PC-9 (cell line): Measurements from ENCODE around the gene TMEM53. TPM values are rescaled to one million over a fixed set of nuclear protein-coding genes. Genes with fewer than 3 reads are reported as not detected.

ENCODE experiments used
- BruUV-seq: library from RNA; stranded (reverse); fragments of 400-500 nt; replicated peaks from 2 replicates; lab custom pipeline; 2021; lab: Mats Ljungman, UMichigan
- CTCF ChIA-PET: fragments of 300-600 bp; sonication (Branson Sonifier 250); formaldehyde crosslinking; loops from one replicate; lab custom pipeline; 2022; ENCODE audit warnings: antibody characterized with exemption; lab: Charles Lee
- POLR2A ChIA-PET: fragments of 300-600 bp; sonication (Branson Sonifier 250); formaldehyde crosslinking; loops from one replicate; lab custom pipeline; 2022; ENCODE audit warnings: antibody characterized with exemption; ENCODE audit not compliant: unreplicated experiment; lab: Charles Lee
- DNase-seq, 2 experiments: peaks; one replicate each; pipeline versions ENCODE4 v3.0.0 to v3.0.0-alpha.2; 2015 to 2022; ENCODE audit warnings: mixed read lengths in 1 of 2
- H2AFZ ChIP-seq: fragments of 200-600 bp; sonication (generic); 2 replicates; pipeline ENCODE4 v1.8.1; 2017; ENCODE audit warnings: antibody characterized with exemption
- H3F3A ChIP-seq: fragments of 200-600 bp; sonication (generic); 2 replicates; pipeline ENCODE4 v1.8.1; 2017; ENCODE audit warnings: antibody characterized with exemption, mild to moderate bottlenecking, low read depth; ENCODE audit not compliant: insufficient read depth
- H3K27ac ChIP-seq: fragments of 200-600 bp; sonication (generic); 2 replicates; pipeline ENCODE4 v1.6.1; 2016; ENCODE audit warnings: mixed run types
- H3K27me3 ChIP-seq: fragments of 200-600 bp; sonication (generic); 2 replicates; pipeline ENCODE4 v1.6.1; 2016; ENCODE audit warnings: low read depth, mixed run types; ENCODE audit not compliant: insufficient read depth
- H3K36me3 ChIP-seq: fragments of 200-600 bp; sonication (generic); 2 replicates; pipeline ENCODE4 v1.6.1; 2016; ENCODE audit warnings: low read depth, mixed run types
- H3K4me1 ChIP-seq: fragments of 200-600 bp; sonication (generic); replicated peaks from 2 replicates; pipeline ENCODE4 v1.6.1; 2016; ENCODE audit warnings: mixed run types; ENCODE audit not compliant: insufficient read depth
- H3K4me2 ChIP-seq: fragments of 200-600 bp; sonication (generic); 2 replicates; pipeline ENCODE4 v1.6.1; 2017; ENCODE audit warnings: mixed run types
- H3K4me3 ChIP-seq: fragments of 200-600 bp; sonication (generic); 2 replicates; pipeline ENCODE4 v1.6.1; 2016; ENCODE audit warnings: mixed run types
- H3K79me2 ChIP-seq: fragments of 200-600 bp; sonication (generic); 2 replicates; pipeline ENCODE4 v1.6.1; 2017; ENCODE audit warnings: low read depth, mixed run types
- H3K9me2 ChIP-seq: fragments of 200-600 bp; sonication (generic); 2 replicates; pipeline ENCODE4 v1.8.1; 2017; ENCODE audit warnings: mild to moderate bottlenecking; ENCODE audit not compliant: insufficient read depth
- H3K9me3 ChIP-seq: fragments of 200-600 bp; sonication (generic); 2 replicates; pipeline ENCODE4 v1.8.1; 2016; ENCODE audit warnings: low read depth; ENCODE audit not compliant: insufficient read depth
- H4K20me1 ChIP-seq: fragments of 200-600 bp; sonication (generic); 2 replicates; pipeline ENCODE4 v1.8.1; 2017; ENCODE audit not compliant: insufficient read depth
- EZH2 ChIP-seq: fragments of 200-600 bp; sonication (generic); IDR thresholded peaks from 2 replicates; pipeline ENCODE4 v1.8.0; 2017; ENCODE audit warnings: antibody characterized with exemption, low read depth
- intact Hi-C: fragments of 100-400 bp; cut with micrococcal nuclease; formaldehyde crosslinking; loops from one replicate; pipeline ENCODE4 v1.10.0; 2022; ENCODE audit not compliant: unreplicated experiment
- total RNA-seq: library from RNA; stranded (reverse); gene quantifications from 2 replicates; pipeline ENCODE4 v1.2.3, GENCODE V29; 2021
- TF ChIP-seq, protein P1 (sequence below): fragments of 200-600 bp; sonication (generic); conservative IDR thresholded peaks from 2 replicates; pipeline ENCODE4 v1.6.1; 2017; ENCODE audit warnings: mixed run types, antibody characterized with exemption, mild to moderate bottlenecking, moderate library complexity

Gene TMEM53
- total RNA-seq, 1 experiment from 2014 or later = 36.1 TPM

DNA sequence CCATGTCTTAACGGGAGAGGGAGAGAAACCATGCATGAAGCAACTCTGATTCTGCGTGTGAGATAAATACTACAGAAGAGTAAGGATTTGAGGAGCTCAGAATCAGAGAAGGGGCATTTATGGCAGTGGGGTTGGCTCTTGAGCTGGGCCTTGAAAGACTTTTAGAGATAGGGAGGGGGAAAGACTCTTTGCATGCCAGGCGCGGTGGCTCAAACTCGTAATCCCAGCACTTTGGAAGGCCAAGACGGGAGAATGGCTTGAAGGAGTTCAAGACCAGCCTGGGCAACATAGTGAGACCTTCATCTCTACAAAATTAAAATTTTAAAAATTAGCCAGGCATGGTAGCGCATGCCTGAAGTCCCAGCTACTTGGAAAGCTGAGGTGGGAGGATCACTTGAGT, 905 bp upstream of the TMEM53 start:
- no peak for DNase-seq
- H3K9me2 ChIP-seq = no peaks in the 10 kb centered on the region; the same call in 1 of the 2 replicates
- intact Hi-C loops = loop anchor here (2.0 to 10.0 kb wide), 3 partner anchors 42 to 1010 kb away; partner anchors contain the start of genes DYNLT4, GPBP1L1 and TMEM69
- BruUV-seq = no TSS peak
- ChIA-PET CTCF (no interaction called here), POLR2A (interaction anchor here (0.6 to 1.5 kb wide), 2 partner anchors 47 to 847 kb away, joined by 3 to 5 read pairs; partner anchors contain the start of gene PRDX1)
- peak overlapping the region; percentile 73; the same call in 1 of the 2 replicates for H2AFZ ChIP-seq
- peak overlapping the region; percentile 83 for H3K4me2 ChIP-seq
- TF ChIP-seq EZH2 = no peak
- TF ChIP-seq, protein P1, sequence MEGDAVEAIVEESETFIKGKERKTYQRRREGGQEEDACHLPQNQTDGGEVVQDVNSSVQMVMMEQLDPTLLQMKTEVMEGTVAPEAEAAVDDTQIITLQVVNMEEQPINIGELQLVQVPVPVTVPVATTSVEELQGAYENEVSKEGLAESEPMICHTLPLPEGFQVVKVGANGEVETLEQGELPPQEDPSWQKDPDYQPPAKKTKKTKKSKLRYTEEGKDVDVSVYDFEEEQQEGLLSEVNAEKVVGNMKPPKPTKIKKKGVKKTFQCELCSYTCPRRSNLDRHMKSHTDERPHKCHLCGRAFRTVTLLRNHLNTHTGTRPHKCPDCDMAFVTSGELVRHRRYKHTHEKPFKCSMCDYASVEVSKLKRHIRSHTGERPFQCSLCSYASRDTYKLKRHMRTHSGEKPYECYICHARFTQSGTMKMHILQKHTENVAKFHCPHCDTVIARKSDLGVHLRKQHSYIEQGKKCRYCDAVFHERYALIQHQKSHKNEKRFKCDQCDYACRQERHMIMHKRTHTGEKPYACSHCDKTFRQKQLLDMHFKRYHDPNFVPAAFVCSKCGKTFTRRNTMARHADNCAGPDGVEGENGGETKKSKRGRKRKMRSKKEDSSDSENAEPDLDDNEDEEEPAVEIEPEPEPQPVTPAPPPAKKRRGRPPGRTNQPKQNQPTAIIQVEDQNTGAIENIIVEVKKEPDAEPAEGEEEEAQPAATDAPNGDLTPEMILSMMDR = no peak
- no peaks in the 10 kb centered on the region for H4K20me1 ChIP-seq
- no peaks in the 10 kb centered on the region for H3K36me3 ChIP-seq
- H3K27me3 ChIP-seq = no peaks in the 10 kb centered on the region
- H3K9me3 ChIP-seq = no peaks in the 10 kb centered on the region
- peaks cover 54% of the 10 kb centered on the region for H3K4me1 ChIP-seq
- peak overlapping the region; percentile 81 for H3K4me3 ChIP-seq
- H3F3A ChIP-seq = peaks cover 55% of the 10 kb centered on the region
- peak overlapping the region; percentile 89 for H3K27ac ChIP-seq
- H3K79me2 ChIP-seq = peaks cover 31% of the 10 kb centered on the region

- Histone ChIP-seq H3K4me1 (peaks cover 54% of the 10 kb centered on the region), H3K4me3 (peak overlapping the region; percentile 81), H3K27me3 (no peaks in the 10 kb centered on the region), H4K20me1 (no peaks in the 10 kb centered on the region), H3F3A (peaks cover 55% of the 10 kb centered on the region), H2AFZ (peak overlapping the region; percentile 85), H3K79me2 (peaks cover 31% of the 10 kb centered on the region), H3K9me2 (no peaks in the 10 kb centered on the region; the same call in 1 of the 2 replicates), H3K27ac (peak overlapping the region; percentile 89; the same call in 1 of the 2 replicates), H3K4me2 (peak overlapping the region; percentile 84), H3K9me3 (no peaks in the 10 kb centered on the region), H3K36me3 (no peaks in the 10 kb centered on the region)
- ChIA-PET CTCF (interaction anchor here (0.6 to 1.9 kb wide), 2 partner anchors 21 to 588 kb away, joined by 6 to 18 read pairs; no protein-coding TSS in a partner anchor), POLR2A (interaction anchor here (0.5 to 3.5 kb wide), 11 partner anchors 13 to 902 kb away, joined by 3 to 39 read pairs (median 4); partner anchors contain the start of genes AKR1A1, PRDX1 and RPS8)
- TSS peak; percentile 58 for BruUV-seq
- TF ChIP-seq, protein P1 = no peak
- TF ChIP-seq EZH2 = no peak
- DNase-seq = no peak
- intact Hi-C loops = loop anchor here (1.0 to 10.0 kb wide), 6 partner anchors 17 to 1011 kb away; partner anchors contain the start of genes DYNLT4, GPBP1L1 and TMEM69
Observed at GRCh38 chr1:44673675-44674112, 587 bp downstream of the TMEM53 start.

DNA sequence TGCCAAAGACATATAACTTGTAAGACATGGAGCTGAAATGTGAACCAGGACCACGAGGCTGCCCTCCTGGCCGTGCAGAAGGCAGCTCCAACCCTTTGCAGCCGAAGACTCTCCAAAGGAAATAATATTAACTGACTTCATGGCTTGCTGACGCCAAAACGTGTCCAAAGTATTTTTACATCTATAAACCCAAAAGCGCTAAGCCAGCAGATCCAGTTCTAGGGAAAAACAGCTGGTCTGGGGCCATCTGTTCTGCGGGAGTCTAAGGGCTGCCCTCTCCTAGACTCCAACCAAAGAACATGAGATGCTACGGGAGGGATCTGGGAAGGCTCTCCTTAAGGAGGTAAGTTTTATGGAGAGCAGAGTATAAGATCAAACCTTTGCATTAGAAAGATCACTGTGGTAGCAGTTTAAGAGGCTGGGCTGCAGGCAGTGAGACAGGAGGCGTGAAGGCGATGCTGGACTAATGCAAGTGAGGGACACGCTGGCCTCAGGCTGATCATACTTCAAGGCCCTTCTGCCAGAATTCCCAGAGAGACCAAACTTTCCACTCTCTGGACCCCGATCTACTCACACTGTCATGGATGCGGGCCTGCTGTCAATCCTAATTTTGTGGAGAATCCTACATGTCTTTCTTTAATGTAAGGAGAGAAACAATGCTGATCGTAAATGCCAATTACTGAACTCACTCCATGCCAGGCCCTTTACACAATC, 1.2 kb downstream of the TMEM53 start:
- intact Hi-C loops = loop anchor here (2.0 to 10.0 kb wide), 2 partner anchors 16 to 1012 kb away; partner anchors contain the start of genes GPBP1L1 and TMEM69
- TF ChIP-seq, protein P1 = no peak
- no peak for TF ChIP-seq EZH2
- CTCF ChIA-PET = interaction anchor here (0.6 to 1.9 kb wide), 2 partner anchors 20 to 588 kb away, joined by 6 to 18 read pairs; no protein-coding TSS in a partner anchor
- BruUV-seq = no TSS peak
- H3K4me1 ChIP-seq = peaks cover 54% of the 10 kb centered on the region
- no peaks in the 10 kb centered on the region for H3K27me3 ChIP-seq
- no peaks in the 10 kb centered on the region for H3K9me3 ChIP-seq
- H3K4me3 ChIP-seq = peak overlapping the region; percentile 81
- no peaks in the 10 kb centered on the region; the same call in 1 of the 2 replicates for H3K9me2 ChIP-seq
- DNase-seq = no peak
- peaks cover 31% of the 10 kb centered on the region for H3K79me2 ChIP-seq
- peak overlapping the region; percentile 85; the same call in 1 of the 2 replicates for H2AFZ ChIP-seq
- peaks cover 55% of the 10 kb centered on the region for H3F3A ChIP-seq
- no peaks in the 10 kb centered on the region for H3K36me3 ChIP-seq
- POLR2A ChIA-PET = interaction anchor here (0.6 to 3.5 kb wide), 6 partner anchors 12 to 629 kb away, joined by 4 to 39 read pairs (median 6); partner anchors contain the start of gene RPS8
- peak overlapping the region; percentile 84 for H3K4me2 ChIP-seq
- no peaks in the 10 kb centered on the region for H4K20me1 ChIP-seq
- H3K27ac ChIP-seq = no peak overlapping the region
